KOPT-K1 (cell line): ENCODE results near the gene PKN1.
"Not testable (repeated sequence)": the region's sequence is repeated elsewhere in the genome, so short reads cannot be mapped to it uniquely, and the experiment has no call there.

Source experiments
- H3K27ac ChIP-seq: fragments of 200-600 bp; sonication (generic); 2 replicates; pipeline ENCODE4 v1.5.1; 2016; ENCODE audit warnings: antibody characterized with exemption, mild to moderate bottlenecking, low read depth, low read length; ENCODE audit not compliant: poor library complexity, severe bottlenecking
- H3K36me3 ChIP-seq: fragments of 200-600 bp; sonication (generic); 2 replicates; pipeline ENCODE4 v1.5.1; 2017; ENCODE audit warnings: antibody characterized with exemption, mild to moderate bottlenecking, low read length, moderate library complexity; ENCODE audit not compliant: insufficient read depth
- H3K9me3 ChIP-seq: fragments of 200-600 bp; sonication (generic); 2 replicates; pipeline ENCODE4 v1.5.1; 2017; ENCODE audit warnings: antibody characterized with exemption, low read length, mild to moderate bottlenecking; ENCODE audit not compliant: insufficient read depth, poor library complexity, severe bottlenecking

PKN1 gene

DNA sequence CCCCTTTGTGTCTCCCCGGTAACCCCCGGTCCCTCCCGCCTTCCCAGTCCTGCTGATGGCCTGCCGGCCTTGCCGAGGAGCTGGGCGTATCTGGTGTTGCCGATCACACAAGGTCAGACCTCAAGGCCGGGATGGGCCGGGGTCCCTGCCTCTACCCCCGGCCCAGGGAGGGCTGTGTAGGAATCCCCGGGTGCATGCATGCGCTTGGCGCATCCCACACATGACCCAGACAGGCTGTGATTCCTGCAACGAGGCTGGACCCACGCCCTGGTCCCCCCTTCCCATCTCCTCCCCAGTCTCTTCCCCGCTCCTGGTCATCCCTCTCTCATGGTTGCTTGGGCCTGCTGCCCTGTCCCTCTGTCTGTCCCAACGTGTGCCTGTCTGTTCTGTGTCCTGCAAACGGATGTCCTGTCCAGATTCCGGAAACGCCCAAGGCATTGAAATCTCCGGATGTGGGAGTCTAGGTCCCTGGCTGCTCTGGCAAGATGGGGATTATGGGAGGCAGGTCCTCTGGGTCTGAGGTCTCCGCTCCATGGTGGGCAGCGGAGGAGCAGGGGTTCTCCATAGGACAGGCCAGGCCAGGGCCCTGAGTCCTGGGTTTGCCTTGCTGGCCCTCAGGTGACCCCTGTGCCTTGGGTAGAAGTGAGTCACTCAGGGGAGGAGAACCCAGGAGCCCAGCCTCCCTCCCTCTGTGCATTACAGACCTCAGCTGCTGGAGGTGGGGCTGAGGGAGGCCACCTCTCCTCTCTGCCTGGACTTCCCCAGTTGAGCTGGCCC, 1.6 kb downstream of the PKN1 start:
- peak overlapping the region; percentile 82 for H3K27ac ChIP-seq
- peaks cover 10% of the 10 kb centered on the region; the same call in 1 of the 2 replicates for H3K36me3 ChIP-seq
- H3K9me3 ChIP-seq, result no peaks in the 10 kb centered on the region

DNA sequence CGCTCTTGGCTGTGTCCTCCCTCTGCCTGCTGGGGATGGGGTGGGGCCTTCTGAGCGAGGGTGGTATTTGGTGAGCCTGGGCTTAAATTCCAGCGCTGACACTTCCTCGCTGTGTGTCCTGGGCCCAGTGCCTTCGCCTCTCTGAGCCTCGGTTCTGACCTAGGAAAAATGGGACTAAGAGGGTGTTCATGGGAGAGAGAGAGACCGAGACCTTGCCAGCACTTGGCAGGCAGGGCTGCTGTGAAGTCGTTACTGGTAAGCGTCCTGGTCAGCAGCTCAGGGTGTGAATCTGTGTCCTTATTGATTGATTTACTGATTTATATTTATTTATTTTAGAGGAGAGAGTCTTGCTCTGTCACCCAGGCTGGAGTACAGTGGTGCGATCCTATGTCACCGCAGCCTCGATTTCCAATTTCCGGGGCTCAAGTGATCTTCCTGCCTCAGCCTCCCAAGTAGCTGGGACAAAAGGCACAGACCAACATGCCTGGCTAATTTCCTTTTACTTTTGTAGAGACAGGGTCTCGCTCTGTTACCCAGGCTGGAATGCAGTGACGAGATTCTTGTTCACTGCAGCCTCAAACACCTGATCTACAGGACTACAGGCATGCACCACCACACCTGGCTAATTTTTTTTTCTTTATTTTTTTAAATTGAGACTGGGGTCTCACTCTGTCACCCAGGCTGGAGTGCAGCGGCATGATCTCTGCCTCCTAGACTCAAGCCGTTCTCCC, 2.4 kb downstream of the PKN1 start:
- H3K27ac ChIP-seq, result no peak overlapping the region
- H3K36me3 ChIP-seq, result peaks cover 10% of the 10 kb centered on the region; the same call in 1 of the 2 replicates
- no peaks in the 10 kb centered on the region for H3K9me3 ChIP-seq

DNA sequence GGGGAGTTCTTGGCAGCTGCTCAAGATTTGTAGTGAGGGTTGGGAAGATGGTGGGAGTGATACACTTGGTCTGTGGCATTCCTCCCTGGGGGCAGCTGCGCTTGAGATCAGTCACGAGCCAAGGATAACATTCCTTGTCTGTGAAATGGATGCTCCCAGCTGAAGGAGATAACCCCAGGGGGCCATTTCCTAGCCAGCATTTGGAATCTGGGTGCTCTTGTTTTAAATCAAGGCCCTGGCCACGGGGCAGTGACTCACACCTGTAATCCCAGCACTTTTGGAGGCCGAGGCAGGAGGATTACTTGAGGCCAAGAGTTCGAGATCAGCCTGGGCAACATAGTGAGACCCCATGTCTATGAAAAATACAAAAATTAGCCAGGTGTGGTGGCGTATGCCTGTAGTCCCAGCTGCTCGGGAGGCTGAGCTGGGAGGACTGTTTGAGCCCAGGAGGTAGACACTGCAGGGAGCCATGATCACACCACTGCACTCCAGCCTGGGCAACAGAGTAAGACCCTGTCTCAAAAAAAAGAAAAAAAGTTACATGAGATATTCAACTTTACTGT, 4.6 kb downstream of the PKN1 start:
- peaks cover 25% of the 10 kb centered on the region for H3K36me3 ChIP-seq

DNA sequence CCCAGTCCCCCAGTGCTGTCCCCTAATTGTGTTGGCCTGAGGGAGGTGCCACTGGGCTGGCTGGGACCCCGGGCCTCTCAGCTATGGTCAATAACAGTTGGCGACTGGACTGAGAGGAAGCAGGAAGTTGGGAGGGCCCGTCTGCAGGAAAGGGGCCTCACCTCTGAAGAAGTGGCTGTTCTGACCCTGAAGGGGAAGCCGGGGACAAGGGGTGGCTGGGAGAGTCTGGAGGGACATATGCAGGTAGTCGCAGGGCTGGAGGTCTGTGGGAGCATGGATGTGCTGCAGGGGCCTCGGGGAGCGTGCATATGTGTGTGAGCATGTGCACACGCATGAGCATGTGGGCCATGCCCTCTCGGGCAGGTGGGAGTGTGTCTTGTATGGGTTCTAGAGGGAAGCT, 5.9 kb downstream of the PKN1 start:
- peaks cover 39% of the 10 kb centered on the region for H3K36me3 ChIP-seq
- no peaks in the 10 kb centered on the region for H3K9me3 ChIP-seq
- H3K27ac ChIP-seq, result peak overlapping the region; percentile 91

More for the DNA sequence above, 4.6 kb downstream of the PKN1 start:
- H3K9me3 ChIP-seq, result no peaks in the 10 kb centered on the region
- H3K27ac ChIP-seq, result no peak overlapping the region

- peak overlapping the region; percentile 91 for H3K27ac ChIP-seq
- no peaks in the 10 kb centered on the region for H3K9me3 ChIP-seq
- H3K36me3 ChIP-seq, result peaks cover 48% of the 10 kb centered on the region
Measured at GRCh38 chr19:14440049-14440448, 6.9 kb downstream of the PKN1 start.

- Histone ChIP-seq H3K27ac (peak overlapping the region; percentile 91), H3K9me3 (no peaks in the 10 kb centered on the region), H3K36me3 (peaks cover 58% of the 10 kb centered on the region)
Measured at GRCh38 chr19:14441041-14441938, 8.2 kb downstream of the PKN1 start.

DNA sequence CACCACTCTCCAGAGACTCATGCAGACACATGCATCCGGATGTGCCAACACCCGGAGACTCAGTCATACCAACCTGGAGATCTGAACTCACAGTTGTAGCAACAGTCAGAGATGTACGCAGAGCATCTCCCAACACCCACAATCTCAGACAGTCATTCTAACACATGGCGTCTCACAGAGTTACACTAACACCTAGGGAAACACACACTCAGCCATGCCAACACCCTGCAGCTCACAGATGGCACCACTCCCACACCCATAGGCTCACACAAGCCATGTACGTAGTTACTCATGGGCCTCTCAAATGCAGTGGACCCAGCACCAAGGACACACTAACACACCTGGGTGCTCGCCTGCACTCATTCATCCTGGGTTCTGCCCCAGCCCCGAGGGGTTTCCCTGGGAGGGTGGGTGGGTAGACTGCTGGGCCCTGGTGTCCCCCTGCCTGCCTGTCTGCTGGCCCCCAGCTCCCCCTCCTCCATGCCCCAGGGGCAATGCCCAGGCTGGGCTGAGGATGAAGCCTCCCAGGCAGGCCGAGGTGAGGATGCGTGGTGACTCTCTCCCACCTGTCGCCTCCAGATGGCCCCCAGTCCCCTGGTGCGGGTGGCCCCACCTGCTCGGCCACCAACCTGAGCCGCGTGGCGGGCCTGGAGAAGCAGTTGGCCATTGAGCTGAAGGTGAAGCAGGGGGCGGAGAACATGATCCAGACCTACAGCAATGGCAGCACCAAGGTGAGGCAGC, 10.0 kb downstream of the PKN1 start:
- Histone ChIP-seq H3K9me3 (no peaks in the 10 kb centered on the region), H3K36me3 (peaks cover 63% of the 10 kb centered on the region), H3K27ac (no peak overlapping the region)

GRCh38 chr19:14443632-14444216, 10.6 kb downstream of the PKN1 start:
- peaks cover 70% of the 10 kb centered on the region for H3K36me3 ChIP-seq
- H3K27ac ChIP-seq, result no peak overlapping the region
- no peaks in the 10 kb centered on the region for H3K9me3 ChIP-seq

GRCh38 chr19:14446336-14447036, 13.4 kb downstream of the PKN1 start:
- H3K9me3 ChIP-seq, result no peaks in the 10 kb centered on the region
- H3K36me3 ChIP-seq, result peaks cover 94% of the 10 kb centered on the region
- H3K27ac ChIP-seq, result no peak overlapping the region

- H3K36me3 ChIP-seq, result peaks cover 93% of the 10 kb centered on the region
- no peaks in the 10 kb centered on the region for H3K9me3 ChIP-seq
- H3K27ac ChIP-seq, result no peak overlapping the region
Measured at GRCh38 chr19:14449321-14449720, 16.2 kb downstream of the PKN1 start.

- Histone ChIP-seq H3K27ac (no peak overlapping the region), H3K9me3 (no peaks in the 10 kb centered on the region), H3K36me3 (peaks cover 97% of the 10 kb centered on the region)
Measured at GRCh38 chr19:14450168-14450874, 17.2 kb downstream of the PKN1 start.

- H3K36me3 ChIP-seq, result peaks cover 97% of the 10 kb centered on the region
- no peaks in the 10 kb centered on the region for H3K9me3 ChIP-seq
- H3K27ac ChIP-seq, result no peak overlapping the region
Measured at GRCh38 chr19:14450876-14451275, 17.8 kb downstream of the PKN1 start.

DNA sequence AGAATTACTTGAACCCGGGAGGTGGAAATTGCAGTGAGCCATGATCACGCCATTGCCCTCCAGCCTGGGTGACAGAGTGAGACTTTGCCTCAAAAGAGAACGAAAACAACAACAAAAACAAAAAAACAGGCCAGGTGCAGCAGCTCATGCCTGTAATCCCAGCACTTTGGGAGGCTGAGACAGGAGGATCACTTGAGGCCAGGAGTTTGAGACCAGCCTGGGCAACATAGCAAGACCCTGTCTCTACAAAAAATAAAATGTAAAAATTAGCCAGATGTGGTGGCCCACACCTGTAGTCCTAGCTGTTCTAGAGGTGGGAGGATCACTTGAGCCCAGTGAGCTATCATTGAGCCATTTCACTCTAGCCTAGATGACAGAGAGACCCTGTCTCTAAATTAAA, 19.2 kb downstream of the PKN1 start:
- not testable (repeated sequence) for H3K27ac ChIP-seq, H3K9me3 ChIP-seq
- peaks cover 95% of the 10 kb centered on the region for H3K36me3 ChIP-seq
